NCI-H1694 treated with DMSO at 0.1 percent for 48 hours (cell line): Measurements from ENCODE around the gene LAMB1.

Experiments
- DNase-seq: peaks from one replicate; lab custom pipeline; 2025; lab: John Stamatoyannopoulos, UW

Gene LAMB1

GRCh38 chr7:107877731-107878382 lies 125.1 kb downstream of the LAMB1 start:
- DNase-seq, result no peak

- no peak for DNase-seq
These were observed 126.0 kb downstream of the LAMB1 start for GRCh38 chr7:107876916-107877315.

- peak; percentile 89 for DNase-seq
These were observed 128.1 kb downstream of the LAMB1 start for GRCh38 chr7:107874605-107875446.

DNA sequence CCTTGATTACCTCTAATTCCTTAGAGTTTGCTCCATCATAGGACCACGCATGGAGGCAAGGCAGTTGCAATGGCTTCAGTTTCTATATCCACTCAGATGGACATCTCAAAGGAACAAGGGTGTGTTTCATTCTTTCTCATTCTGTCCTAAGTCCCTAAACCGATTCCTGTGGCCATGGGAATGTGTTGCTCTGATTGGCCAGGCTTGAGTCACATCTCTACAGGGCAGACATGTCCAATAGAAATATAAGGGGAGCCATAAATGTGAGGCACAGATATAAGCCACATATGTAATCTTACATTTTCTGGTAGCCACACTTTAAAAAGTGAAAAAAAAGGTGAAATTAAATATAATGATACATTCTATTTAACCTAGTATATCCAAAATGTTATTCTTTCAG lies 128.8 kb downstream of the LAMB1 start:
- no peak for DNase-seq
